ENCODE data around the gene MTFR2.

Gene MTFR2

DNA sequence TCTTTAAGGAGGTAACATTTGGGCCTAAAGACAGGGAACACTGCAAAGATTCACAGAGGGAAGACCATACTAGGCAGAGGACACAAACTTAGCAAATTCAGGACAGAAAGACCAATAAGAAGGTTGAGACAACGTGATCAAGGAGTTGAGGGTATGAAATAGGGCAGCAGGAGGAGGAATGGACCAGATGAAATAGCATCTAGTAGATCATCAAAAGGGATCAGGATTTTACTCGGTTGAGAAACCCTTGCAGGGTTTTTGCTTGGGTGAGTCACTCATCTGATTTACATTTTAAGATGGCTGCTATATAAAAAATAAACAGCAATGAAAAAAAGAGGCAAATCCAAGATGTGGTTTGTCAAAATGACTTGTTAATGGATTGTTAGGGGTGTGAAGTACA, 34.8 kb upstream of the MTFR2 start:
- Histone ChIP-seq H3K9me3 (ENCODE audit: insufficient read depth, low read length) (no peaks in the 10 kb centered on the region), H2AFZ (ENCODE audit: low read depth, low read length, severe bottlenecking) (no peak overlapping the region), H3K79me2 (ENCODE audit: insufficient read depth, low read length) (peaks cover 96% of the 10 kb centered on the region), H3K27ac (ENCODE audit: low read depth, low read length) (no peak overlapping the region), H3K9me2 (replicated peaks; ENCODE audit: insufficient read depth, low read length) (no peaks in the 10 kb centered on the region), H3K27me3 (ENCODE audit: low read length) (no peaks in the 10 kb centered on the region), H3F3A (ENCODE audit: insufficient read depth) (peaks cover 20% of the 10 kb centered on the region), H3K4me3 (ENCODE audit: insufficient read depth, low read length, poor library complexity, severe bottlenecking) (peak overlapping the region; percentile 12), H3K4me2 (ENCODE audit: low read depth, low read length, poor library complexity, severe bottlenecking) (peak overlapping the region; percentile 70), H3K36me3 (ENCODE audit: low read length) (peaks cover 35% of the 10 kb centered on the region), H3K9ac (ENCODE audit: low read length) (peak overlapping the region; percentile 20; the same call in 1 of the 2 replicates), H4K20me1 (ENCODE audit: low read depth, low read length) (peaks cover 84% of the 10 kb centered on the region)
- no peak for TF ChIP-seq EZH2phosphoT487 (conservative IDR thresholded peaks at IDR 0.05; ENCODE audit: low read length)
- TF ChIP-seq, protein P1, sequence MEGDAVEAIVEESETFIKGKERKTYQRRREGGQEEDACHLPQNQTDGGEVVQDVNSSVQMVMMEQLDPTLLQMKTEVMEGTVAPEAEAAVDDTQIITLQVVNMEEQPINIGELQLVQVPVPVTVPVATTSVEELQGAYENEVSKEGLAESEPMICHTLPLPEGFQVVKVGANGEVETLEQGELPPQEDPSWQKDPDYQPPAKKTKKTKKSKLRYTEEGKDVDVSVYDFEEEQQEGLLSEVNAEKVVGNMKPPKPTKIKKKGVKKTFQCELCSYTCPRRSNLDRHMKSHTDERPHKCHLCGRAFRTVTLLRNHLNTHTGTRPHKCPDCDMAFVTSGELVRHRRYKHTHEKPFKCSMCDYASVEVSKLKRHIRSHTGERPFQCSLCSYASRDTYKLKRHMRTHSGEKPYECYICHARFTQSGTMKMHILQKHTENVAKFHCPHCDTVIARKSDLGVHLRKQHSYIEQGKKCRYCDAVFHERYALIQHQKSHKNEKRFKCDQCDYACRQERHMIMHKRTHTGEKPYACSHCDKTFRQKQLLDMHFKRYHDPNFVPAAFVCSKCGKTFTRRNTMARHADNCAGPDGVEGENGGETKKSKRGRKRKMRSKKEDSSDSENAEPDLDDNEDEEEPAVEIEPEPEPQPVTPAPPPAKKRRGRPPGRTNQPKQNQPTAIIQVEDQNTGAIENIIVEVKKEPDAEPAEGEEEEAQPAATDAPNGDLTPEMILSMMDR (IDR thresholded peaks at IDR 0.05; ENCODE audit: insufficient read depth, low read length, poor library complexity, severe bottlenecking) = no peak

DNA sequence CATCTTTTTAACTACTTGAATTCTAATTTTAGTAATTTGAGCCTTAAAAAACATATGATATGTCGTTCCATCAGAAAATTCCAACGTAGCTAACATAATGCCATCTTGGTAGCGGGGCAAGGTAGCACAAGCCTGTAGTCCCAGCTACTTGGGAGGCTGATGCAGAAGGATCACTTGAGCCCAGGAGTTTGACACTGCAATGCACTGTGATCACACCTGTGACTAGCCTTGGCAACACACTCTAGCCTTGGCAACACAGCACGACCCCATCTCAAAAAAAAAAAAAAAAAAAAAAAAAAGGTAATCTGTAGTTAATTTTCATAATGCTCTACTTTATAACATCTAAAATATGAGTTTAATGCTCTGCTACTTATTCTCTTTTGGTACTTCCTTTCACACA, 32.8 kb upstream of the MTFR2 start:
- Histone ChIP-seq H4K20me1 (ENCODE audit: low read depth, low read length) (peaks cover 87% of the 10 kb centered on the region), H3K27ac (ENCODE audit: low read depth, low read length) (no peak overlapping the region)

DNA sequence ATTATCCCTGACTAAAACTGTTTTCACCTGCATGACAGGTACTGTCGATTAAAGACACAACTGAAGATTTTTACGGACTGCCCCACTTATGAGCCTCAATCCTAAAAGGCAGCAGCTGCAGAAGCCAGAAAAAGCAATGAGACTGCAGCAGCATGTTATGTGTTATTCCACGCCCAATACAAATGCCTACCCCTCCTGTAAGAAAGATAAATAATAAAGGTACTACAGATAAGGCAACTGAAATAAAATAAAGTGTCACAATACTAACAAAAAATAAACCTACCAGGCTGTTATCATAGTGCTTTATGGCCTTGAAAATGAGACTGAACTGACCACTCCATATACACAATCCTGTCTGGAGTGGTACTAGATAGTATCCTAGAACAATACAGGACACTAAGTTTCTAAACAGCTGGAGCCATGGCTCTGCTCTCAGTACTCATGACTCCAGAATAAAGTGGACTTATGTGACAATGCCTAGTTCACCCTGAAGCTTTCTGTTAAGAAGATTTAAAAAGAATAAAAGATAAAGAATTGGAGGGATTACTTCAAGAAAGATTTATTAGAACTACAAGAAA, 30.0 kb upstream of the MTFR2 start:
- no peak overlapping the region for H3K9ac ChIP-seq (ENCODE audit: low read length)
- H3F3A ChIP-seq (ENCODE audit: insufficient read depth) = peaks cover 10% of the 10 kb centered on the region; the same call in 1 of the 2 replicates
- no peak overlapping the region for H3K27ac ChIP-seq (ENCODE audit: low read depth, low read length)
- no peak overlapping the region for H3K4me3 ChIP-seq (ENCODE audit: insufficient read depth, low read length, poor library complexity, severe bottlenecking)
- H2AFZ ChIP-seq (ENCODE audit: low read depth, low read length, severe bottlenecking) = no peak overlapping the region
- TF ChIP-seq, protein P1 (IDR thresholded peaks at IDR 0.05; ENCODE audit: insufficient read depth, low read length, poor library complexity, severe bottlenecking) = no peak
- no peak for TF ChIP-seq EZH2phosphoT487 (conservative IDR thresholded peaks at IDR 0.05; ENCODE audit: low read length)
- H3K9me3 ChIP-seq (ENCODE audit: insufficient read depth, low read length) = no peaks in the 10 kb centered on the region
- no peak overlapping the region for H3K4me2 ChIP-seq (ENCODE audit: low read depth, low read length, poor library complexity, severe bottlenecking)
- H3K79me2 ChIP-seq (ENCODE audit: insufficient read depth, low read length) = peaks cover 82% of the 10 kb centered on the region
- H3K36me3 ChIP-seq (ENCODE audit: low read length) = peaks cover 64% of the 10 kb centered on the region
- H3K9me2 ChIP-seq (replicated peaks; ENCODE audit: insufficient read depth, low read length) = no peaks in the 10 kb centered on the region
- no peaks in the 10 kb centered on the region for H3K27me3 ChIP-seq (ENCODE audit: low read length)
- H4K20me1 ChIP-seq (ENCODE audit: low read depth, low read length) = peaks cover 77% of the 10 kb centered on the region

More for the DNA sequence above, 32.8 kb upstream of the MTFR2 start:
- 0 out of 2 replicates have a peak overlapping the region, but pooled peaks have one; percentile 2 for H3K9ac ChIP-seq (ENCODE audit: low read length)
- H3K9me3 ChIP-seq (ENCODE audit: insufficient read depth, low read length) = no peaks in the 10 kb centered on the region
- peaks cover 47% of the 10 kb centered on the region for H3K36me3 ChIP-seq (ENCODE audit: low read length)
- no peaks in the 10 kb centered on the region for H3K9me2 ChIP-seq (replicated peaks; ENCODE audit: insufficient read depth, low read length)
- H3K4me2 ChIP-seq (ENCODE audit: low read depth, low read length, poor library complexity, severe bottlenecking) = peak overlapping the region; percentile 70
- H3K27me3 ChIP-seq (ENCODE audit: low read length) = no peaks in the 10 kb centered on the region
- H3K4me3 ChIP-seq (ENCODE audit: insufficient read depth, low read length, poor library complexity, severe bottlenecking) = no peak overlapping the region
- 0 out of 2 replicates have a peak, but pooled peaks cover 10% of the 10 kb centered on the region for H3F3A ChIP-seq (ENCODE audit: insufficient read depth)
- TF ChIP-seq EZH2phosphoT487 (conservative IDR thresholded peaks at IDR 0.05; ENCODE audit: low read length) = no peak
- TF ChIP-seq, protein P1 (IDR thresholded peaks at IDR 0.05; ENCODE audit: insufficient read depth, low read length, poor library complexity, severe bottlenecking) = no peak
- H3K79me2 ChIP-seq (ENCODE audit: insufficient read depth, low read length) = peaks cover 95% of the 10 kb centered on the region
- no peak overlapping the region for H2AFZ ChIP-seq (ENCODE audit: low read depth, low read length, severe bottlenecking)
